Vagina (tissue), 2 donors: ENCODE results near the gene GALNT3. TPM values are rescaled to one million over a fixed set of nuclear protein-coding genes. Genes with fewer than 3 reads are reported as not detected.

Experiments
- DNase-seq, 2 donors: peaks; one replicate each; pipeline ENCODE4 v3.0.0-alpha.2; 2017; ENCODE audit errors: extremely low spot score in 2 of 2
- H3K27ac ChIP-seq: fragments of 200-600 bp; sonication (generic); one replicate; pipeline ENCODE4 v1.5.1; 2019
- H3K27me3 ChIP-seq: fragments of 200-600 bp; sonication (generic); one replicate; pipeline ENCODE4 v1.5.1; 2019
- H3K36me3 ChIP-seq, 2 donors: fragments of 200-600 bp; sonication (generic); one replicate each; pipeline ENCODE4 v1.5.1; 2017 to 2019
- H3K4me1 ChIP-seq: fragments of 200-600 bp; sonication (generic); one replicate; pipeline ENCODE4 v1.5.1; 2019
- H3K4me3 ChIP-seq, 2 donors: fragments of 200-600 bp; sonication (generic); 1 replicate in 1 of 2; 2 replicates in 1 of 2; pipeline ENCODE4 v1.5.1; 2016 to 2019
- H3K9me3 ChIP-seq: fragments of 200-600 bp; sonication (generic); one replicate; pipeline ENCODE4 v1.5.1; 2019
- CTCF ChIP-seq, 3 experiments: fragments of 450-650 bp in 2 of 3; fragments of 200-600 bp in 1 of 3; sonication (generic) in 1 of 3; IDR thresholded peaks; one replicate each; pipeline ENCODE4 v1.5.1; 2017 to 2019; ENCODE audit warnings: antibody characterized with exemption in 3 of 3, mild to moderate bottlenecking in 2 of 3, moderate library complexity in 2 of 3
- POLR2A ChIP-seq, 2 donors: fragments of 450-650 bp; IDR thresholded peaks; one replicate each; pipeline ENCODE4 v1.6.1; 2017; ENCODE audit warnings: antibody characterized with exemption in 2 of 2, mild to moderate bottlenecking in 2 of 2, moderate library complexity in 2 of 2
- POLR2AphosphoS5 ChIP-seq, 2 donors: sonication (generic); formaldehyde crosslinking; IDR thresholded peaks; one replicate each; pipeline ENCODE4 v1.9.0; 2017; ENCODE audit warnings: antibody characterized with exemption in 2 of 2, mild to moderate bottlenecking in 2 of 2, low read depth in 1 of 2; ENCODE audit not compliant: insufficient read depth in 1 of 2
- intact Hi-C: fragments of 100-400 bp; cut with DNase I; formaldehyde crosslinking; loops from one replicate; pipeline ENCODE4 v1.15.1; 2023
- total RNA-seq: library from RNA; depleted of rRNA; stranded (reverse); fragments of >200 nt; gene quantifications from one replicate; pipeline ENCODE4 v1.2.3, GENCODE V29; 2016

The GALNT3 gene
- total RNA-seq, 1 donor from 2014 or later = 7.4 TPM

GRCh38 chr2:165835363-165835762 is 41.3 kb upstream of the GALNT3 start:
- no peak overlapping the region for H3K27ac ChIP-seq
- H3K4me3 ChIP-seq = no peak overlapping the region
- no peaks in the 10 kb centered on the region for H3K9me3 ChIP-seq
- H3K27me3 ChIP-seq = no peaks in the 10 kb centered on the region
- TF ChIP-seq POLR2A (IDR thresholded peaks at IDR 0.05) = no peak
- TF ChIP-seq CTCF (IDR thresholded peaks at IDR 0.05) = no peak
- TF ChIP-seq POLR2AphosphoS5 (IDR thresholded peaks at IDR 0.05; ENCODE audit: insufficient read depth in 1 of 2, low read depth in 1 of 2) = no peak
- no peaks in the 10 kb centered on the region for H3K36me3 ChIP-seq
- intact Hi-C loops = no loop called here
- no peaks in the 10 kb centered on the region for H3K4me1 ChIP-seq
- no peak for DNase-seq

GRCh38 chr2:165833156-165833555 is 39.1 kb upstream of the GALNT3 start:
- Histone ChIP-seq H3K36me3 (no peaks in the 10 kb centered on the region), H3K27me3 (no peaks in the 10 kb centered on the region), H3K4me3 (no peak overlapping the region), H3K4me1 (no peaks in the 10 kb centered on the region), H3K27ac (no peak overlapping the region), H3K9me3 (no peaks in the 10 kb centered on the region)
- TF ChIP-seq POLR2AphosphoS5 (IDR thresholded peaks at IDR 0.05; ENCODE audit: insufficient read depth in 1 of 2, low read depth in 1 of 2) (peak in 1 of 2 donors; percentile 34), CTCF (IDR thresholded peaks at IDR 0.05) (no peak)
- DNase-seq = no peak
- intact Hi-C loops = no loop called here

- Histone ChIP-seq H3K36me3 (no peaks in the 10 kb centered on the region), H3K27me3 (no peaks in the 10 kb centered on the region), H3K4me1 (no peaks in the 10 kb centered on the region), H3K9me3 (no peaks in the 10 kb centered on the region), H3K4me3 (no peak overlapping the region), H3K27ac (no peak overlapping the region)
- intact Hi-C loops = no loop called here
- no peak for TF ChIP-seq POLR2AphosphoS5 (IDR thresholded peaks at IDR 0.05; ENCODE audit: insufficient read depth in 1 of 2, low read depth in 1 of 2)
- TF ChIP-seq CTCF (IDR thresholded peaks at IDR 0.05) = no peak
- no peak for TF ChIP-seq POLR2A (IDR thresholded peaks at IDR 0.05)
- DNase-seq = no peak
These were observed 33.9 kb upstream of the GALNT3 start for GRCh38 chr2:165827921-165828276.

- Histone ChIP-seq H3K27ac (no peak overlapping the region), H3K9me3 (no peaks in the 10 kb centered on the region), H3K27me3 (no peaks in the 10 kb centered on the region), H3K4me3 (no peak overlapping the region), H3K36me3 (no peaks in the 10 kb centered on the region), H3K4me1 (no peaks in the 10 kb centered on the region)
- no peak for TF ChIP-seq CTCF (IDR thresholded peaks at IDR 0.05)
- no peak for TF ChIP-seq POLR2AphosphoS5 (IDR thresholded peaks at IDR 0.05; ENCODE audit: insufficient read depth in 1 of 2, low read depth in 1 of 2)
- no peak for TF ChIP-seq POLR2A (IDR thresholded peaks at IDR 0.05)
- no peak for DNase-seq
- intact Hi-C loops = no loop called here
These were observed 33.2 kb upstream of the GALNT3 start for GRCh38 chr2:165827016-165827920.

GRCh38 chr2:165825041-165825440 is 31.0 kb upstream of the GALNT3 start:
- intact Hi-C loops = no loop called here
- DNase-seq = no peak
- Histone ChIP-seq H3K36me3 (no peaks in the 10 kb centered on the region), H3K4me1 (no peaks in the 10 kb centered on the region), H3K27me3 (no peaks in the 10 kb centered on the region), H3K27ac (no peak overlapping the region), H3K4me3 (no peak overlapping the region), H3K9me3 (no peaks in the 10 kb centered on the region)
- TF ChIP-seq POLR2AphosphoS5 (IDR thresholded peaks at IDR 0.05; ENCODE audit: insufficient read depth in 1 of 2, low read depth in 1 of 2) = no peak
- no peak for TF ChIP-seq POLR2A (IDR thresholded peaks at IDR 0.05)
- no peak for TF ChIP-seq CTCF (IDR thresholded peaks at IDR 0.05)
